Measurements from ENCODE around the gene TMEM176A.
"Not testable (repeated sequence)": the region's sequence is repeated elsewhere in the genome, so short reads cannot be mapped to it uniquely, and the experiment has no call there.

TMEM176A gene

DNA sequence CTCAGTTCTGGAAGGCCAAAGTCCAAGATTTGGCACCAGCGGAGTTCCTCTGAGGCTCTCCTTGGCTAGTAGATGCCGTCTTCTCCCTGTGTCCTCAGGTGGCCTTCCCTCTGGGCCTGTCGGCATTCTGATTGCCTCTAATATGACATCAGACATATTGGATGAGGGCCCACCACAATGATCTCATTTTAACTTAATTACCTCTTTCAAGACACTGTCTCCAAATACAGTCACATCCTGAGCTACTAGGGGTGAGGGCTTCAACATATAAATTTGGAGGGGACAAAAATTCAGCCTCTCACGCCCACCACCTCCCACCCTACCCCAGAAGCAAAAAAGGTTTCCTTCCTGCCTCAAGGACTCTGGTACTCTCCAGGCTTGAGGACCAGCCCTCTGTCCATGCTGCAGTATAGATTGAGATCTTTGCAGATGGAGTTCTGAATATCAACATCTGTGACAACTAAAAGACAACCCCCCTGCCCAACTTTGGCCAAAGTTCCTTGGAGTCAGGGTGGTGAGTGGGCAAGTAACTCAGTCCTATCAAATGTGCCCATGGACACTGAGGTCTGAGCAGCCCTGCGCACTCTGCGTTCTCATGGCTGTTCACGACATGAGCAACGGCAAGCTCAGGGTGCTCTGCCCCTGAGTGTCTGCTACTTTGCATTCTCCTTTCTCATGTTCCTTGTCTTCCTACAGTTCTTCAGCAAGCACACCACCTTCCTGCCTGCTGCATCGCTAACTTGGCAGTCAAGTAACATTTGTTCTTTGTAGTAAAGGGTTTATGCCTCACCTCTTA is 11.9 kb upstream of the TMEM176A start:
- DNase-seq (ENCODE audit: low read depth): no peak

DNA sequence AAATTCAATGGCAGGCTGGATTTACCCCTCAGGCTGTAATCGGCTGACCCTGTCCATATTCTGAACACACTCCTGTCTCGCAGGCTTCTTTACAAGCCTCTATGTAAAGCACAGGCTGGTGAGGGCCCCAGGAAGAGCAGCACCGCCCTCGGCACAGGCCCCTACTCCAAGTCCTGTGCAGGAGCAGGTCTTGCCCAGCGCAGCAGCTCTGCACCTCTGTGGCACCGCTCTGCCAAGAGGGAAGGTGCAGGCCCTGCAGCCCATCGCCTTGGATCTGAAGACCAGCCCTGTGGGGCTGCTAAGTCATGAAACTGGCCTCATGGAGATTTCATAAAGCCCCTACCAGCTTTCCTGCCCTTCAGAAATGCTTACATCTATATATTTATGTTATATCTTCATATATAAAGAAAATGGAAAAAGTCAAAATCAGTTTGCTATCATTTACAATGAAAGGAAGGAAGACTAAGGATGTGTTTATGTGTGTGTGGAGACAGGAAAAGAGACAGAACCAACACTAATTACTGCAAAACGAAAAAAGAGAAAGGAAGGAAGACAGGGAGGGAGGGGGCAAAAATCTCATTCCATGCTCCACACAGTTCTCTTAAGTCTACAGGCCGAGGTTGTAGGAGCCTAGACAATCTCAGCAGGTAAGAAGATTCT is 10.0 kb upstream of the TMEM176A start:
- no peak for DNase-seq (ENCODE audit: low read depth)

DNA sequence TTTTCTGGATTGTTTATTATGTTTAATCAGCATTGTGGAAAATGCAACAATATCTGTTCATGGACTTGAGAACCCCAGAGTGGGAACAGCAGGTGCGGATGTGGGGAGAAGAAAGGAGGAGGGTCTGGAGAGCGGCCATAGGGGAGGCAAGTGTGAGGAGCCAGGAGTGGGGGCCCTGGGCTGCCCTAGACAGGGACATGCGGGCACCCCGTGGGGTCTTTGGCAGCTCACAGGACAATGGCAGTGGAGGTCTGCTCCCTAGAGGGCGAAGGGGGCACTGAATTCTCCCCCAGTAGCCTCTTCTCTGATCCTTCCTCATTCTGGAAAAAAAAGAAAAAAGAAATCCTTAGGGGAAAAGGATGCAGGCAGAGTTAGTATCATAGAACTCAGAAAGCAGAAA is 9.3 kb upstream of the TMEM176A start:
- DNase-seq (ENCODE audit: low read depth): no peak

DNA sequence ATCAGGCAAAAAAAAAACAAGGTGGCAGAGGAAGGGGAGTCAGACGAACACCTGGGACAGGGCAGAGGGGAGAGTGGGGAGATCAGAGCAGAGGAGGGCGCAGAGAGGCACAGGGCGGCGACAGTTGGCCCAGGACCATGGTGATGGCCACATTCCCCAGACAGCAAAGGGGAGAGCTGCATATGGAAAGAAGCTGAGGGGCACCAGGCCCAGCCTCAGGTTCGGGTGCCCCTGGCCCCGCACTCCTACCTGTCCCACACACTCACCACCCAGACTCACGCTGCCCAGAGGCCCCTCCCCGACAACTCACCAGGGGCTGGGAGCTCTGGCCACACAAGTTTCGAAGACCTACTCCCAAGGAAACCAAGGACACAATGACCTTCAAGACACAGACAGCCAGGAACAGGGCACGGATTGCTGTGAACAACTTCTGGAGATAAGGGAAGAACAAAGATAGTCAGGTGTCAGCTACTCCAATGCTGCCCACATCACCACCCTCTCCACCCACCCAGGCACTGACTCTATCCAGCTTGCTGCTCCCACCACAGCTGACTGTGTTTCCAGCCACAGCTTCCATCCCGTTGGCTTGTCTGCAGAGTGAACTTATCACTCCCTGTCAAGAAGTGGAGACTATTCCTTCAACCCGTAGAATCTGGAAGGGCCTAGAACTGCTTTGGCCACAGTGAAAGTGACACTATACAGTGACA is 8.7 kb upstream of the TMEM176A start:
- DNase-seq (ENCODE audit: low read depth): no peak

DNA sequence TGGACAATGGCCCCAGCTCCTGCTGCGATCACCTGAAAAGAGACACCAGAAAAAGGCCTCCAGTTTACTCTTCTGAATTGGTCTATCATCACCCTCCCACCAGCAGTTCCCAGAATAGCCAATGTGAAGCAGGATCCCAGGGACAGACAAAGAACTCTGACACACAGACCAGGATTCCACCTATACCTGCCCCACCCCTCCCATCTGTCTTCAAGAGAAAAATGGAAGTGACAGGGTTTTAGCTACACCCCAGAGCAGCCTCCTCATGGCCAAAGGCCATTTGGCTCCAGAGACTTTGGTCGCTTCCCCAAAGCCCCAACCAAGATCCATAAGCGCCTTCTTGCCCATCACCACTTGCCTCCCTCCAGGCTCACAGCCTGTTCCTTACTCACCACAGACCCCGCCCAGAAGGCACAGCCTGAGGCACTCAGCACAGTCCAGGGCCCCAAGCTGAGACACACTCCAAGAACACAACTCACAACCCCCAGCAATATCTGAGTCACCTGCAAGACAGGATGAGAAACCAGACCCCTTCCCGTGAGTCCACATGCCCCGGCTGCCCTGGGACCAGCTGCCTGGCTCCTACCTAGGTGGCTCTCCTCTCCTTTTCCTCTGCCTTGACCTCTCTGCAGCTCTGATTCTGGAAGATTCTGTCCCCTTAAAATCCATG is 6.9 kb upstream of the TMEM176A start:
- no peak for DNase-seq (ENCODE audit: low read depth)

DNA sequence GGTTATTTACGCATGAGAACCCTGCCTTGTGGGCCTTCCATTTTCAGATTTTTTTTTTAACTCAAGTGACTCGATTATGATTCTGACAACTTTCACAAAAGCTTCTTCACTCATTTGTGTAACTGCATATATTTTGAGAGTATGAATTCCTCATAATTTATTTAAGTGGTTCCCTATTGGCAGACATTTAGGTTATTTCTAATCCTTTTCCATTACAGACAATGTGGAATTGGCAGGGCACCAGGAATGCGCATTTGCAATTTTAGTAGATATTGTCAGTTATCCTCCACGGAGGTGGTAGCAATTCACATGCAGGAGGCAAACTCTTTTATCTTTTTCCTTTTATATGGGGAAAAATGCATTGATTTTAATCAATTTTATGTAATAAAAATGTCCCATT is 2.9 kb upstream of the TMEM176A start:
- DNase-seq (ENCODE audit: low read depth): no peak

DNA sequence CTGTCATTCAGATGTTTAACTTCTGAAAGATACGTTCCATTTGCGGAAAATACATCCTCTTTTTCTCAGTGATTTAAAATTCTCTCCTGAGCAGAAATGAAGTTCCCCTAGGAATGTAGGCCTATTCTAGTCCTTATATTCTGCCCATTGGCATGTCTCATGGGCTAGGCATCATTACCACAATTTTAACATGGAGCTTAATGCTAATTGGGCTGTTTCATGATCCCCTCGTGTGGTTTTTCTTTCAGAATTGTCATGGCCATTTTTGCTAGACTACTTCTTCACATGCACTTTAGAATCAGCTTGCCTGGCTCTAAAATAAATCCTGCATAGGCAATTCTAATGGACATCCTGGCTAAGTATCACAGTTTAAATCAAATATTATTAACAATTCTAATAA is 1.4 kb upstream of the TMEM176A start:
- no peak for DNase-seq (ENCODE audit: low read depth)

DNA sequence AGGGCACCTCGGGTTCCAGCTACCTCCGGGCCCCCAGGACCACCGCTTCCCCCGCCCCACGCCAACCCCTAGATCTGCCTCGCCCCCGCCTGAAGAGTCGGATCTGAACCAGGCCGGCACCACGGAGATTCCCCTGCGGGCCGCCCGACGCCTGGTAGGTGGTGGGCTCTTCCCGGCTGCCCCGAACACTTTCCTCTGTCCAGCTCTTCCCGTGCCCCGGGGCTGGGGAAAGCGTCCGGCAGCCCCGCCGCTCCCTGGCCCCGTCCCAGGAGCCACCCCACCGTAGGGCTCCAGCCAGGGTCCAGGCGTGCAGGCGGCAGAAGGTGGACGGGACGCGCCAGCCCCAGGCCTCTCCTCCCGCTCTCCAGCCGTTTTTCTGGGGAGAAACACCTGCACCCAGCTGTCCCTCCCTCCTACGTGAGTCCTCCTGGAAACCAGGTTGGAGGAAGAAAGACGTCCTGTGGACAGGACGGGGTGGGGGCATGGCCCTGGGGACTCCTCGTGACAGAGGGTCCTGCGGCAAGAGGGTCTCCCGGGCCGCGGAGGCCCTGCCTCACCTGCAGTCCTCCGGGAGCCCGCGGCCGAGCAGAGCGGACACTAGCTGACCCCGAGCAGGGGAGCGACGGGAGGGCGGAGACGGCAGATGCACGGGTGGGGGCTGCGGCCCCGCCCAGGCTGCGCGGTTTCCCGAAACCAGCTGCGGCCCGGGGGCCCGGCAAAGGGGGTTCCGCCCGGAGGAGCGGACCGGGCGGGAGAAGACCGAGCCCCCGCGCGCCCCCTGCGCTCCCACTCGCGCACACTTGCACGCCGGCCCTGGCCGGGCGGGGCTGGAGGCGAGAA is 608 bp upstream of the TMEM176A start, which contains the start of gene TMEM176B:
Gene TMEM176B, minus strand, starts transcription at position 624 of the 840 bp plus-strand sequence. CDS start 3,795 bp downstream, outside the sequence.
- DNase-seq (ENCODE audit: low read depth): no peak

DNA sequence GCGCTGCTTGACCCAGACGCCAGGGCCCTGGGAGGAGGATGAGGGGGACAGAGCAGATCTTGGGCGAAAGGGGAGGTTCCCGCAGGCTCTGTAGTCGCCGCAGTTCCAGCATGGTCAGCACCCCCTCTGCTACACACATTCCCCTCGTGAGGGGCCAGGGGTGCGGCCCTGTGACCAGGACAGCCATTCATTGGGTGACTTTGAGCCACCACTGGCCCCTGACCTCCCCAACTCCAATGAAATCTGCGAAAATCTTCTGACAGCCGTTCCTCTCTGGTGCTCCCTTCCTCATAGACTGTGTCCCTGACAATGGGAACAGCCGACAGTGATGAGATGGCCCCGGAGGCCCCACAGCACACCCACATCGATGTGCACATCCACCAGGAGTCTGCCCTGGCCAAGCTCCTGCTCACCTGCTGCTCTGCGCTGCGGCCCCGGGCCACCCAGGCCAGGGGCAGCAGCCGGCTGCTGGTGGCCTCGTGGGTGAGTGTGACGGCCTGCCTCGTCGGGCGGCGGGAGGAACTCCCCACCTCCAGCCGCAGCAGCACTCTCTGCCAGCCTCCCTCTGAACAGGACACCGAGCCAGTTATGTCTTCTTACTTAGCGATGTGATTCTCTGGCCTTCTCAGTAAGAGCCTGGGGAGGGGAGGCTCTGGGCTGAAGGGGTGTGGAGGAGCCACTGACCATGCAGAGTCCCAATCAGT is 825 bp downstream of the TMEM176A start:
- DNase-seq (ENCODE audit: low read depth): no peak

DNA sequence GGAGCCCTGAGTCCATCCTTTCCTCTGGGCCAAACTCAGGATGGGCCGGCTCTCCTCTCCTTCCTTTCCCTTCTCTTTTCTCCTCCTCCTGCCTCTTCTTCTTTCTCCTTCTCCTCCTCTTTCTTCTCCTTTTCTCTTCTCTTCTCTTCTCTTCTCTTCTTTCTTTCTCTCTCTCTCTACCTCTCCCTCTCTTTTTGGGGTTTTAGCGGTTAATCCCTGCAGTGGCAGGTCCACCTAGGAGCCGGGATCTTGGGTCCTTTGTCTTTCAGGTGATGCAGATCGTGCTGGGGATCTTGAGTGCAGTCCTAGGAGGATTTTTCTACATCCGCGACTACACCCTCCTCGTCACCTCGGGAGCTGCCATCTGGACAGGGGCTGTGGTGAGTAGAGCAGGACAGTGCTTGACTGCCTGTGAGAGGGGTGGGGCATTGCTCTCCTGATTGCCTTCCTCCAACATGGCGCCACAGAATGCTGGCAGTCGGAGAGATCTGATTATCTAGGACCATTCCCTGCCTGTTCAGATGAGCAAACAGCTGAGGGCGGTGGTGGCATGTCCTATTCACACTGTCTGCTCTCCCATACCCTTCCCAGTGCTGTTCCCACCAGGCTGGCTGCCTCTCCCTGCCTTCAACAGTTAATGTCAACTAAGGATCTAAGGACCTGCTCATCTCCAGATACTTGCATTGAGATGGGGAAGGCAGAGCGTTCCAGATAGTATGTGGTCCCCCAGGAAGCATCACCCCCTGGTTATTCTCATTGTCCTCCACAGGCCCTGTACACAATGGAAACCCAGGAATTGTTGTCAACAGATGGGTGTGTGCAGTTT is 1.6 kb downstream of the TMEM176A start:
- DNase-seq (ENCODE audit: low read depth): no peak

DNA sequence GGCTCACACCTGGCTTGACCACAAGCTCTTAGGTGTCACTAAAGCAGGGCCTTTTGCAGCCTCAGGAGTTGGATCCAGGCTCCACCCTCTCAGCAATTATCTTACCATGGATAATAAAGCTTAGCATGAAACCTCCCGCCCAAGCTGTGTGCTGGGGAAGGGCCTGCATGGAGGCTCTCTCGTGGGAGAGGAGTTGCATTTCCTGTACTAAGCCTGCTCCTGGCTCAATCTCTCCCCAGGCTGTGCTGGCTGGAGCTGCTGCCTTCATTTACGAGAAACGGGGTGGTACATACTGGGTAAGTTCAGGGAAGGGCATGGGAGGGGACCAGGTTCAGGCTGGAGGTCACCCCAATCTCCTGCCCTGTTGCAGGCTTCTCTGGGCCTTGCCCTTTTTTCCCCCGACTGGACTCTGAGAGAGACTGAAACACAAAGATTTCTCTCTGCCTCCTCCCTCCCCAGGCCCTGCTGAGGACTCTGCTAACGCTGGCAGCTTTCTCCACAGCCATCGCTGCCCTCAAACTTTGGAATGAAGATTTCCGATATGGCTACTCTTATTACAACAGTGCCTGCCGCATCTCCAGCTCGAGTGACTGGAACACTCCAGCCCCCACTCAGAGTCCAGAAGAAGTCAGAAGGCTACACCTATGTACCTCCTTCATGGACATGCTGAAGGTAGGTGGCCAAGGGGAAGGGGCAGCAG is 2.7 kb downstream of the TMEM176A start:
- DNase-seq (ENCODE audit: low read depth): no peak

DNA sequence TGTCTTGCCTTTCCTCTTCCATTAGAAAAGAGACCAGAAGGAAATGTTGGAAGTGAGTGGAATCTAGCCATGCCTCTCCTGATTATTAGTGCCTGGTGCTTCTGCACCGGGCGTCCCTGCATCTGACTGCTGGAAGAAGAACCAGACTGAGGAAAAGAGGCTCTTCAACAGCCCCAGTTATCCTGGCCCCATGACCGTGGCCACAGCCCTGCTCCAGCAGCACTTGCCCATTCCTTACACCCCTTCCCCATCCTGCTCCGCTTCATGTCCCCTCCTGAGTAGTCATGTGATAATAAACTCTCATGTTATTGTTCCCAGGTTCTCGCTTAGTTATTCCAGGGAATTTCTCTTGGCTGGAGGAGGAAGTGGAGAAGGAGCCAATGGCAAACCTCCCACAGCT is 4.2 kb downstream of the TMEM176A start:
- DNase-seq (ENCODE audit: low read depth): no peak

DNA sequence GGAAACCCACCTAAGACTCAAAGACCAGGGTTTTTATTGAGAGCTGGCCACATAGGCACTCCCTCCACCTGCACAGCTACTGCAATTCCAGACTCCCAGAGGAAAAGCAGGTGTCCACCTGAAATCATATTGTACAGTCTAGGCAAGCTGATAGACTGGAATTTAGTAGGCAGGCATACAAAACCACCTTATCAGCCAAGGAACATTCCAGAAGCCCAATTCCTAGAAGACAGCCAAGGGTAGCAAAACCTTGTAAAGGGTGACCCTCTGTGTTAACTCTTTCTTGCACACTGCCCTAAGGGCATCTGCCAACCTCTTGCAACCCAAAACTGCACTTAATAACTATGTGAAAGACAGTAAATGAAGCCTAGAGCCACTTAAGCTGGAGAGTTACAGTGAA is 5.3 kb downstream of the TMEM176A start:
- no peak for DNase-seq (ENCODE audit: low read depth)

DNA sequence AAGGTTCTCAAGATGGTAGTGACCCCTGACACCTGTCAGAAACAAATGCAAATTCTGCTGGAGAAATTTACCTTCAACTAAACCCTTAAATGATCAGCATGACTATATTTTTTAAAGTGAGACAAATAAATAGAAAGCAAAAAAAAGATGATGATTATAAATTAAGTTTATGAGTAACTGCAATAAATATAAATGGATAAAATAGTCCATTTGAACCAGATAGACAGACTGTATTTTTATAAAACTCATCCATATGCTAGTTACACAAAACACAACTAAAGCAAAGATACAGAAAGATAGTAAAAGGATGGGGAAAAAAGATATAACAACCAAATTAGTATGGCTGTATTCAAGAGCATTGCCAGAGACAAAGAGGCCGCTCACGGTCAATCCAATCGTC is 5.9 kb downstream of the TMEM176A start:
- no peak for DNase-seq (ENCODE audit: low read depth)

DNA sequence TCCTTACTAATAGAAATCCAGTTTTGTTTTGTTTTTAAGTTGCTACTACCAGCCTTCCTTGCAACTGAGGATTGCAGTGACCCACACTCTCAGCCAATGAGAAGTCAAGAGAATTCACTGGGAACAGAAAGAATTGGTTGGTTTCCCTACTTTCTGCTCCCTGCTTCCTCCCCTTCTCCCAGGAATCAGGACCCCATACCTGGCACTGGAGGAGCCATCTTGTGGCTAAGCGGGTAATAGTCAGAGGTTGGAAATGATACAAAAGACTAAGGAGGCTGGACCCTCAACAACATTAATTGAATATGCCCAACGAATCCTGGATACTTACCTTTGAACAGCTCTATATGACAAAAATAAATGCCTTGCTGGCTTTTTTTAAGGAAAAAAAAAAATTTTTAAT is 6.3 kb downstream of the TMEM176A start:
- no peak for DNase-seq (ENCODE audit: low read depth)

DNA sequence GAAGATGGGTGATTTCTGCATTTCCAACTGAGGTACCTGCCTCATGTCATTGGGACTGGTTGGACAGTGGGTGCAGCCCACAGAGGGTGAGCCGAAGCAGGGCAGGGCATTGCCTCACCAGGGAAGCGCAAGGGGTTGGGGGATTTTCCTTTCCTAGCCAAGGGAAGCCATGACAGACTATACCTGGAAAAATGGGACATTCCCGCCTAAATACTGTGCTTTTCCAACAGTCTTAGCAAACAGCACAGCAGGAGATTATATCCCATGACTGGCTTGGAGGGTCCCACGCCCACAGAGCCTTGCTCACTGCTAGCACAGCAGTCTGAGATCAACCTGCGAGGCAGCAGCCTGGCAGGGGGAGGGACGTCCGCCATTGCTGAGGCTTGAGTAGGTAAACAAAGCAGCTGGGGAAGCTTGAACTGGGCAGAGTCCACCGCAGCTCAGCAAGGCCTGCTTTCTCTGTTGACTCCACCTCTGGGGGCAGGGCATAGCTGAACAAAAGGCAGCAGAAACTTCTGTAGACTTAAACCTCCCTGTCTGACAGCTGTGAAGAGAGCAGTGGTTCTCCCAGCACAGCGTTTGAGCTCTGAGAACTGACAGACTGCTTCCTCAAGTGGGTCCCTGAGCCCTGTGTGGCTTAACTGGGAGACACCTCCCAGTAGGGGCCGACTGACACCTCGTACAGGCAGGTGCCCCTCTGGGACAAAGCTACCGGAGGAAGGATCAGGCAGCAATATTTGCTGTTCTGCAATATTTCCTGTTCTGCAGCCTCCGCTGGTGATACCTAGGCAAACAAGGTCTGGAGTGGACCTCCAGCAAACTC is 7.3 kb downstream of the TMEM176A start:
- DNase-seq (ENCODE audit: low read depth): not testable (repeated sequence)

DNA sequence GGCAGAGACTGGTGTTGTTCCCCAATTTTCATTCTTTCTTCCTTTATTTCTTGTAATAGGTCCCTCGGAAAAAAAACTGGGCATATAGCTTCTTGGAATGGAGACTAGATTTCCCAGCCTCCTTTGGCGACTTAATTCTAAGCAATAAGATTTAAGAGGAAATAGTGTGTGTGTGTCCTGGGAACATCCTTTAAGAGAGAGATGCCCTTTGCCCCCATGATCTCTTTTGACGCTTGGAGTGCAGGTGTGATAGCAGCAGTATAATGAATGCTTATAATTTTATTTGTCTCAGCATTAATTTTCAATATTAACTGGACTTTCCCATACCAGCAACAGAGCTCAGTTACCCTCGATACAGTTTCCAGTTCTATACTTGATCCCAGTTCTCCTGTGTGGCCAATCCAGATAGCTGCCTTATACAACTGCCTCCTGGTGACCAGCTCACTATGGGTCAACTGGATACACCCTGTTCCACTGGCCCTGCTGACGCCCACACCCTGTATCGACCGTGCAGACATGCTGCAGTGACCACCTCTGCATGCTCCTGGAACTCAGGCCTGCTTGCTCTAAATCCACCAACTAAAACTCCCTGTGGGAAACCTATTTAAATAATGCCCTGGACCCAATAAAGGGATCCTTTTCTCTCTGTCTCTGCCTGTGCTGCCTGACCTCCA is 13.9 kb downstream of the TMEM176A start:
- DNase-seq (ENCODE audit: low read depth): no peak

DNA sequence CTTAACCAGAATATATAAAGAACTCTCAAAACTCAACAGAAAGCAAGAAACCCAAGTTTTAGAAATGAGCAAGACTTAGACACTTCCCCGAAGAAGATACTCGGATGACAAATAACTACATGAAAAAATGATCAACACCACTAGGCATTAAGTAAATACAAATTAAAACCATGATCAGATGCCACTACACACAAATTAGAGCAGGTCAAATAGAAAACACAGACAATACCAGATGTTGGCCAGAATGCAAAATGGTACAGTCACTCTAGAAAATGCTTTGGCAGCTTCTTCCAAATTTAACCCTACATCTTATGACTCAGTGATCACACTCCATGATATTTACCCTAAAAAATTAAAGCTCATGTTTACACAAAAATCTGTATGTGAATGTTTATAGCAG is 18.4 kb downstream of the TMEM176A start:
- DNase-seq (ENCODE audit: low read depth): no peak
